ENCODE results near the gene LAGE3.

Gene LAGE3

GRCh38 chrX:154434394-154435168, 44.5 kb downstream of the LAGE3 start:
- no peak for DNase-seq (ENCODE audit: low read depth)

- no peak for DNase-seq (ENCODE audit: low read depth)
Measured at GRCh38 chrX:154433605-154434004, 45.5 kb downstream of the LAGE3 start.

GRCh38 chrX:154432210-154432609, 46.9 kb downstream of the LAGE3 start:
- DNase-seq (ENCODE audit: low read depth) = no peak

DNA sequence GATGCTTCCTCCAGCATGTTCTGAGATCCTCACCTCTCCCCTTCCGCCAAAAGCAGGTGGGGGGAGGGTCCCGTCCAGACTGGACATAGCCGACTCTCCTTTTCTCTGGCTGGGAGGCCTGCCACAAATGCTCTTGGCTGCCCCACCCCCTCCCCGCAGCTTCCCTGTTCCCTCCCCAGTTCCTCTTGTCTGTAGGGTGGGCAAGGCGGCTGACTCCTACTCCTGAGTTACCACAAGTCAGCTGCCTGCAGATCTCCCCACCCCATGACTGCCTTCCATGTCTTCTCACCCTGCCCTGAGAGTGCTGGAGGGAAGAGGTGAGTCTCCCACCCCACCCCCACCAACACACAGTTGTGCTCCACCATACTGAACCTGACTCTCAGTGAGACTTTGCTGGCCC, 47.7 kb downstream of the LAGE3 start:
- DNase-seq (ENCODE audit: low read depth) = no peak

DNA sequence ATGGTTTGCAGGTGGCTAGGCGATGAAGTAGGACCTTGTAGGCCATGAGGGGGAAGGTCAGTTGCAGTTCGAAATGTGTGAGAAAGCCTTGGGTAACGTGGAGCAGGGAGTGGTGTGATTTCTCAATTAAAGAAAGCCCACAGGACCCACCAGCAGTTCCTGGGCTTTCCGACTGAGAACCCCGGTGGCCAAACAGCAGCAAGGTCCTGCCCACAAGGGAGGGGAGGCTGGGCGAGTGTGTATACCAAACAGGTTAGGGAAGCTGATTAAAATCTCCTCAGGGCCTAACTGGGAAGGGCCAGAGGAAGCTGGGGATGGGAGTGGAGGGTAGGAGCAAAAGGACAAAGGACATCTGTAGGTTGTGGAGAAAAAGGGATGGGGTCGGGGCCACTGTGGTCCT, 48.2 kb downstream of the LAGE3 start:
- no peak for DNase-seq (ENCODE audit: low read depth)

GRCh38 chrX:154430479-154430878, 48.6 kb downstream of the LAGE3 start:
- no peak for DNase-seq (ENCODE audit: low read depth)

DNA sequence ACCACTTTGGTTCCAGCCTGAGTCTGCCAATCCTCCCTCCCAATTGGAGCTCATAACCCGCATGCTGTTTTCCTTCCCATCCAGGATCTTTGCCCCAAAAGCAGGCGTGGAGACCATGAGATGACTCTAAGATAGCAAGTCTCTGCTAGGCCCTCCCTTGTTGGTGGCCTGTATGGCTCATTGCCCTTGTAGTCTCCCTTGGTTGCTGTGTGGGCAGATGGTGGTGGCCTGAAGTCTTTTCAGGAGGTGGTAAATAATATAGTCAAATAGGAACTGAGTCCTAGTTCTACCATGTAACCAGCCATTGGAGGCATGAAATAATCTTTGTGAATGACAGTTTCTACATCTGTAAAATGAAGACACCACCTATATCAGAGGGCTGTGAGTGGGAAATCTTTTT, 49.4 kb downstream of the LAGE3 start:
- no peak for DNase-seq (ENCODE audit: low read depth)

DNA sequence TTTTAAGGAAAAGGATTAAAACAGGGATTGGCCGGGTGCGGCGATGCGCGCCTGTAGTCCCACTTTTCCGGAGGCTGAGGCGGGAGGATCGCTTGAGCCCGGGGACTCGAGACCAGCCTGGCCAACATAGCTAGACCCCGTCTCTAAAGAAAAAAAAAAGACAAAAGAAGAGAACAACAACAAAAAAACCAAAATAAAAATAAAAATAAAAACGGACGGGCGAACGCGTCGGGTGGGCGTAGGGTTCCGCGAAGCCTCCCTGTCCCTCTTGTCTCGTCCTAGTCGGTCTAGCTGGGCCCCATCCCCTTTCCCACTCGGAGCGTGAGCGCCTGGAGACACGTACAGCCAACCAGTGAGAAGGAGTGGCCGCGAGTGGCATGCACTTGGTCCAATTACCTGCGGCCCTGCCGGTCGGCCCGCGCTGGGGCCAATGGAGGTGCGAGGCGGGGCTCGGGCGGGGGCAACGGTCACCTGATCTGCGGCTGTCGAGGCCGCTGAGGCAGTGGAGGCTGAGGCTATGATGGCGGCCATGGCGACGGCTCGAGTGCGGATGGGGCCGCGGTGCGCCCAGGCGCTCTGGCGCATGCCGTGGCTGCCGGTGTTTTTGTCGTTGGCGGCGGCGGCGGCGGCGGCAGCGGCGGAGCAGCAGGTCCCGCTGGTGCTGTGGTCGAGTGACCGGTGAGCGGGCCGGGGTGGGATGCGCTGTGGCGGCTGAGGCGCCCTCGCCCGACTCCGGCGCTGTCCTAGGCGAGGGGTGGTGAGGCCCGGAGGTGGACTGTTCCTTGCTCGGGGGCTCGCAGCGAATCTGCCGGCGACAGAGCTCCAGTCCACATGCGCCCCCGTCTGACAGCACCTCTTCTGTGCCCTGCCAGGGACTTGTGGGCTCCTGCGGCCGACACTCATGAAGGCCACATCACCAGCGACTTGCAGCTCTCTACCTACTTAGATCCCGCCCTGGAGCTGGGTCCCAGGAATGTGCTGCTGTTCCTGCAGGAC, 50.6 kb downstream of the LAGE3 start, which contains the start of gene ATP6AP1:
TSS of gene ATP6AP1 (plus strand) at position 502 of the 996 bp plus-strand sequence. CDS start at position 518, 16 bp downstream.
- DNase-seq (ENCODE audit: low read depth) = peak; percentile 55

All from stimulated activated CD8-positive, alpha-beta memory T cell treated with anti-CD3 and anti-CD28 coated beads, Interleukin-15, amount 100 ng/mL, for 24 hours (primary cell).